ENCODE measurements around the gene USP9X.
"Not testable (repeated sequence)": the region's sequence is repeated elsewhere in the genome, so short reads cannot be mapped to it uniquely, and the experiment has no call there.

USP9X gene

GRCh38 chrX:41275661-41276609 lies 190.7 kb downstream of the USP9X start:
- Mint-ChIP-seq H3K4me1 (ENCODE audit: low read depth) (peaks cover 16% of the 10 kb centered on the region), H3K36me3 (ENCODE audit: low read depth) (no peaks in the 10 kb centered on the region), H3K4me3 (peak overlapping the region; percentile 78), H3K27me3 (no peaks in the 10 kb centered on the region), H3K27ac (peak overlapping the region; percentile 65), H3K9me3 (no peaks in the 10 kb centered on the region)
- intact Hi-C loops (cut with micrococcal nuclease): no loop called here

DNA sequence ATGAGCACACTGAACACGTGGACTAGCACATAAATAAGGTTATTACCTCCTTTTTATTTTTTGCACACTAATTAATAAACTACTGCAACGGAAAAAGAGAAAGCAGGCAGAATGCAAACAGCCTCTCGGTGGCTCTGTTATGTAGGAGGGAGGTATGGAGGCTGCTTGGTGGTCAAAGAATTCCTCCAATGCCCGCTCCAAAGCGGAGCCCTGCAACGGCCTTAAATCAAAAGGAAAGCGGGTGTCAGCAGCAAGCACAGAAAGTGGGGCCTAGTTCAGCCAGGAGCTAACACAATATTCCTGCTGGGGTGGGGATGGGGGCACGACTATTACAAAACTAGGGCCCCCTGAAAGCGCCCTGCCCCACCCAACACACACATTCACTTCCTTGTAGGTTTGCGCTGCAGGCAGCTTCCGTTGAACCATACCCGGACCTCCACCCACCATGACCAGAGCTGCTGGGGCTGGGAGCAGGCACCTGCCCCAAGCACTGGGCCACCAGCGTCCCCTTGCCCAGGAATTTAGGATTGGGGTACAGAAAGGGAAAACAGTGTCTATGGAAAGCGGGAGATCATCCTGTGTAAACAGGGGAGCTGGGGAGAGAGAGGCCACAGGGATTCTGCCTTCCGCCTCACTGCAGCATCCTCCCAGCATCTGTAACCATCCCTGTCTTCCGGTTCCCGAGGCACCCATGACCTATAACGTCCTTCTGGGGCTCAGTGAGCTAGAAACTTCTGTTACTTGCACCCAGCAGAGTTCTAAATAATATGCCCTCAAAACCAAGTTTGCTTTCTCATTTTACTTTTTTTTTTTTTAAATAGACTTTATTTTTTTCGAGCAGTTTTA lies 191.6 kb downstream of the USP9X start:
- Mint-ChIP-seq H3K27ac (peak overlapping the region; percentile 65), H3K9me3 (no peaks in the 10 kb centered on the region), H3K4me1 (ENCODE audit: low read depth) (peaks cover 16% of the 10 kb centered on the region), H3K36me3 (ENCODE audit: low read depth) (no peaks in the 10 kb centered on the region), H3K27me3 (no peaks in the 10 kb centered on the region), H3K4me3 (peak overlapping the region; percentile 78)
- intact Hi-C loops (cut with micrococcal nuclease): no loop called here

DNA sequence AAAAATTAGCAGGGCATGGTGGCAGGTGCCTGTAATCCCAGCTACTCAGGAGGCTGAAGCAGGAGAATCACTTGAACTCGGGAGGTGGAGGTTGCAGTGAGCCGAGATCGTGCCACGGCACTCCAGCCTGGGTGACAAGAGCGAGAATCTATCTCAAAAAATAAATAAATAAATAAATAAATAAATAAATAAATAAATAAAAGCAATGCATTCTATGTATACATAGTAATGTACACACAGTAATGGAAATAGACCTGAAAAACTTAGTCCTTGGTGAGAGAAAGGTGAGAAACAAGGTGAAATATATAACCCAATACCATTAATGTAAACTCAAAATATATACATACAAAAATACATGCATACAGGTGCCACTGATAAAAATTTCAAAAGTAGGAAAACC lies 197.1 kb downstream of the USP9X start:
- intact Hi-C loops (cut with micrococcal nuclease); H3K4me3 Mint-ChIP-seq; H3K27me3 Mint-ChIP-seq; H3K9me3 Mint-ChIP-seq; H3K36me3 Mint-ChIP-seq (ENCODE audit: low read depth); H3K27ac Mint-ChIP-seq; H3K4me1 Mint-ChIP-seq (ENCODE audit: low read depth): not testable (repeated sequence)

DNA sequence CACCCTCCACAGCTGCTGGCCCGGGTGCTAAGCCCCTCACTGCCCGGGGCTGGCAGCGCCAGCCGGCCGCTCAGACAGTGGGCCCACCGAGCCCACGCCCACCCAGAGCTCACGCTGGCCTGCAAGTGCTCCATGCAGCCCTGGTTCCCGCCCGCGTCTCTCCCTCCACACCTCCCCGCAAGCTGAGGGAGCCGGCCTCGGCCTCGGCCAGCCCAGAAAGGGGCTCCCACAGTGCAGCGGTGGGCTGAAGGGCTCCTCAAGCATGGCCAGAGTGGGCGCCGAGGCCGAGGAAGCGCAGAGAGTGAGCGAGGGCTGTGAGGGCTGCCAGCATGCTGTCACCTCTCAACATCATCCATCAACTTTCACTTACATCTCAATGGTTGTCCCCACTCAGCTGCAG lies 200.7 kb downstream of the USP9X start:
- H3K27me3 Mint-ChIP-seq; H3K4me1 Mint-ChIP-seq (ENCODE audit: low read depth); intact Hi-C loops (cut with micrococcal nuclease); H3K4me3 Mint-ChIP-seq; H3K27ac Mint-ChIP-seq; H3K36me3 Mint-ChIP-seq (ENCODE audit: low read depth); H3K9me3 Mint-ChIP-seq: not testable (repeated sequence)
